ENCODE measurements around the gene CASP10. TPM values are rescaled to one million over a fixed set of nuclear protein-coding genes. Genes with fewer than 3 reads are reported as not detected.
A peak's percentile ranks its signal among the peaks of the same experiment; 100 is the strongest.
"Not testable (repeated sequence)": the region's sequence is repeated elsewhere in the genome, so short reads cannot be mapped to it uniquely, and the experiment has no call there.

CASP10 gene
- total and polyA plus RNA-seq, 2 experiments from 2014 or later: 1.6 to 11.0 TPM

- DNase-seq (ENCODE audit: low spot score): peak; percentile 83
- TF ChIP-seq CTCF (IDR thresholded peaks at IDR 0.05; ENCODE audit: poor library complexity) (peak; percentile 74), EZH2phosphoT487 (IDR thresholded peaks at IDR 0.05; ENCODE audit: low read depth, severe bottlenecking, unreplicated experiment) (no peak), EZH2 (IDR thresholded peaks at IDR 0.05; ENCODE audit: borderline replicate concordance) (no peak)
- Histone ChIP-seq H3K9me3 (ENCODE audit: low read depth) (no peaks in the 10 kb centered on the region), H3K4me3 (no peak overlapping the region), H3K9me2 (replicated peaks; ENCODE audit: insufficient read depth) (no peaks in the 10 kb centered on the region), H3K36me3 (replicated peaks; ENCODE audit: insufficient read depth, low read depth) (no peaks in the 10 kb centered on the region), H2AFZ (no peak overlapping the region), H4K20me1 (ENCODE audit: insufficient read depth, poor library complexity, severe bottlenecking) (no peaks in the 10 kb centered on the region), H3K4me2 (peak overlapping the region; percentile 19), H3K27me3 (no peaks in the 10 kb centered on the region), H3K27ac (peak overlapping the region; percentile 86), H3K4me1 (ENCODE audit: insufficient read depth) (peaks cover 7% of the 10 kb centered on the region), H3K79me2 (peaks cover 6% of the 10 kb centered on the region)
- 54% methylated on average over 5 of the region's 5 CpGs for WGBS (ENCODE audit: low lambda C conversion rate, missing lambda C conversion rate)
Observed at GRCh38 chr2:201158111-201158929, 24.6 kb upstream of the CASP10 start.

- Histone ChIP-seq H3K9me2 (replicated peaks; ENCODE audit: insufficient read depth) (no peaks in the 10 kb centered on the region), H3K27me3 (no peaks in the 10 kb centered on the region), H3K4me1 (ENCODE audit: insufficient read depth) (no peaks in the 10 kb centered on the region), H3K79me2 (no peaks in the 10 kb centered on the region), H3K4me2 (no peak overlapping the region), H3K9me3 (ENCODE audit: low read depth) (no peaks in the 10 kb centered on the region), H4K20me1 (ENCODE audit: insufficient read depth, poor library complexity, severe bottlenecking) (no peaks in the 10 kb centered on the region), H2AFZ (no peak overlapping the region), H3K27ac (no peak overlapping the region), H3K4me3 (no peak overlapping the region), H3K36me3 (replicated peaks; ENCODE audit: insufficient read depth, low read depth) (peaks cover 6% of the 10 kb centered on the region)
- no peak for TF ChIP-seq CTCF (IDR thresholded peaks at IDR 0.05; ENCODE audit: poor library complexity)
- TF ChIP-seq EZH2phosphoT487 (IDR thresholded peaks at IDR 0.05; ENCODE audit: low read depth, severe bottlenecking, unreplicated experiment): no peak
- no peak for TF ChIP-seq EZH2 (IDR thresholded peaks at IDR 0.05; ENCODE audit: borderline replicate concordance)
- no peak for DNase-seq (ENCODE audit: low spot score)
- 100% methylated on average over 1 of the region's 1 CpG for WGBS (ENCODE audit: low lambda C conversion rate, missing lambda C conversion rate)
Observed at GRCh38 chr2:201164166-201164565, 18.8 kb upstream of the CASP10 start.

- Histone ChIP-seq H2AFZ (no peak overlapping the region), H3K27me3 (no peaks in the 10 kb centered on the region), H3K9me3 (ENCODE audit: low read depth) (no peaks in the 10 kb centered on the region), H3K36me3 (replicated peaks; ENCODE audit: insufficient read depth, low read depth) (peaks cover 6% of the 10 kb centered on the region), H3K9me2 (replicated peaks; ENCODE audit: insufficient read depth) (no peaks in the 10 kb centered on the region), H3K4me1 (ENCODE audit: insufficient read depth) (no peaks in the 10 kb centered on the region), H3K79me2 (no peaks in the 10 kb centered on the region), H3K27ac (no peak overlapping the region), H4K20me1 (ENCODE audit: insufficient read depth, poor library complexity, severe bottlenecking) (no peaks in the 10 kb centered on the region), H3K4me2 (no peak overlapping the region), H3K4me3 (no peak overlapping the region)
- DNase-seq (ENCODE audit: low spot score): no peak
- WGBS (ENCODE audit: low lambda C conversion rate, missing lambda C conversion rate): 99% methylated on average over 3 of the region's 3 CpGs
- TF ChIP-seq CTCF (IDR thresholded peaks at IDR 0.05; ENCODE audit: poor library complexity): no peak
- no peak for TF ChIP-seq EZH2phosphoT487 (IDR thresholded peaks at IDR 0.05; ENCODE audit: low read depth, severe bottlenecking, unreplicated experiment)
- no peak for TF ChIP-seq EZH2 (IDR thresholded peaks at IDR 0.05; ENCODE audit: borderline replicate concordance)
Observed at GRCh38 chr2:201167546-201167945, 15.4 kb upstream of the CASP10 start.

- not testable (repeated sequence) for H3K27me3 ChIP-seq; DNase-seq (ENCODE audit: low spot score); H3K79me2 ChIP-seq; H3K4me3 ChIP-seq; H2AFZ ChIP-seq; H3K9me2 ChIP-seq (replicated peaks; ENCODE audit: insufficient read depth); H3K4me1 ChIP-seq (ENCODE audit: insufficient read depth); H3K9me3 ChIP-seq (ENCODE audit: low read depth); H4K20me1 ChIP-seq (ENCODE audit: insufficient read depth, poor library complexity, severe bottlenecking); H3K36me3 ChIP-seq (replicated peaks; ENCODE audit: insufficient read depth, low read depth); H3K27ac ChIP-seq; H3K4me2 ChIP-seq
- 93% methylated on average over 1 of the region's 1 CpG for WGBS (ENCODE audit: low lambda C conversion rate, missing lambda C conversion rate)
Observed at GRCh38 chr2:201168496-201168895, 14.4 kb upstream of the CASP10 start.
